Stimulated activated CD8-positive, alpha-beta memory T cell treated with anti-CD3 and anti-CD28 coated beads, Interleukin-4, amount 100 ng/mL, for 4 hours (primary cell): ENCODE data around the gene CAPS.

Experiments used
- DNase-seq, 2 donors: peaks; one replicate each; pipeline ENCODE4 v3.0.0-alpha.2; 2020; ENCODE audit warnings: low read depth in 2 of 2, low spot score in 1 of 2

The CAPS gene

GRCh38 chr19:5932609-5933262 is 18.7 kb downstream of the CAPS start:
- DNase-seq, result no peak

GRCh38 chr19:5933391-5934068 is 19.5 kb downstream of the CAPS start:
- DNase-seq, result no peak

- DNase-seq, result no peak
Measured at GRCh38 chr19:5934069-5934401, 20.0 kb downstream of the CAPS start.

- no peak for DNase-seq
Measured at GRCh38 chr19:5934774-5935472, 20.9 kb downstream of the CAPS start.

GRCh38 chr19:5935473-5936291 is 21.6 kb downstream of the CAPS start:
- DNase-seq, result no peak

GRCh38 chr19:5936292-5936592 is 22.2 kb downstream of the CAPS start:
- DNase-seq, result no peak

- no peak for DNase-seq
Measured at GRCh38 chr19:5937550-5937949, 23.5 kb downstream of the CAPS start.

GRCh38 chr19:5940260-5941208 is 26.5 kb downstream of the CAPS start:
- no peak for DNase-seq

GRCh38 chr19:5941673-5942072 is 27.6 kb downstream of the CAPS start:
- DNase-seq, result no peak

GRCh38 chr19:5943045-5943444 is 29.0 kb downstream of the CAPS start:
- no peak for DNase-seq

GRCh38 chr19:5943623-5944022 is 29.6 kb downstream of the CAPS start:
- no peak for DNase-seq

- DNase-seq, result no peak
Measured at GRCh38 chr19:5947435-5947834, 33.4 kb downstream of the CAPS start.

GRCh38 chr19:5948752-5949564 is 34.9 kb downstream of the CAPS start:
- DNase-seq, result no peak

GRCh38 chr19:5949792-5950305 is 35.8 kb downstream of the CAPS start:
- DNase-seq, result no peak

GRCh38 chr19:5950741-5951140 is 36.7 kb downstream of the CAPS start:
- DNase-seq, result no peak

- no peak for DNase-seq
Measured at GRCh38 chr19:5951338-5951861, 37.3 kb downstream of the CAPS start.

- DNase-seq, result no peak
Measured at GRCh38 chr19:5952193-5953029, 38.4 kb downstream of the CAPS start.

- DNase-seq, result no peak
Measured at GRCh38 chr19:5953030-5953589, 39.1 kb downstream of the CAPS start.
